Measurements from ENCODE around the gene NT5DC4.
"Not testable (repeated sequence)": the region's sequence is repeated elsewhere in the genome, so short reads cannot be mapped to it uniquely, and the experiment has no call there.

Gene NT5DC4

DNA sequence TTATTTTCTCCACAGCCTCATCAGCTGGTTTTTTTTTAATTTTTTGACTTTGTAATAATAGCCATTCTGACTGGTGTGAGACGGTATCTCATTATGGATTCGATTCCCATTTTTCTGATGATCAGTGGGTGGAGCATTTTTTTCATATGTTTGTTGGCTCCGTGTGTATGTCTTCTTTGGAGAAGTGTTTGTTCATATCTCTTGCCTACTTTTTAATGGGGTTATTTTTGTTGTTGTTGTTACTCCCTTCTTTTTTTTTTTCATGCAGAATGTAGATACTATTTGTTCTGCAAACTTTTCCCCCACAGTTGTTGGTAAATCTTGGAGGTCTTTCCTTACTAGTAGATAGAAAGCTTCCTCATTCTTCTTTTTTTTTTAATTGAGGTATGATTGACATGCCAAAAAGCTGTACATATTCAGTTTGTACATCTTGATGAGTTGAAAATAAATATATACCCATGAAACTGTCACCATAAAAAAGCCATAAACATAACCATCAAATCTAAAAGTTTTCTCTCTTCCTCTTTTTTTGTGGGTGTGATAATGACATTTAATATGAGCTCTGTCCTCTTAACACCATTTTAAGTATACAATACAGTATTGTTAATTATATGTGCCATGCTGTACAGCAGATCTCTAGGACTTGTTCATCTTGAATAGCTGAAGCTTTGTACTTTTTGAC, 21.8 kb upstream of the NT5DC4 start:
- no peak for DNase-seq
- intact Hi-C loops (cut with DNase I): no loop called here

DNA sequence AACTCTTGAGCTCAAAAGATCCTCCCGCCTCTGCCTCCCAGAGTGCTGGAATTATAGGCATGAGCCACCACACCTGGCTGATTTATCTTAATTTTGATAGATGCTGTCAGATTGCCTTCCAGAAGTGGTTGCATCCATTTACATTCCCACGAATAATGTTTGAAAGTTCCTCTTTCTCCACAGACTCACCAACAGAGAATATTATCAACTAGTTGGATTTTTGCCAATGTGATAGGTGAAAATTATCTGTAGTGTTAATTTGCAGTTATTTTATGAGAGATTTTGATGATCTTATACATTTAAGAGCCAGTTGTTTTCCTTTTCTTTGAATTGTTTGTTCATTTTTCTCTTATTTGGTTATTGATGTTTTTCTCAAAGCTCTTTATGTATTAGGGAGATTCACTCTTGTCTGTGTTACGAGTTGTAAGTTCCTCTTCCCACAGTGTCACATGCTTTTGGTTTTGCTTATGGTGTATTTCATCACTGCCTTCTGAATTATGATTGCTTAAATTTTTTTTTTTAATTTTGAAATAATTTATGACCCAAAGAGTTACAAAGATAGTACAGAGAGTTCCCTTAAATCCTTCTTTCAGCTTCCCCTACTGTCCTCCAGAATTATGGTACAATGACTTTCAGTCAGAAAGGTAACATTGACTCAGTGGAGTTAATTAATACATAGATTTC, 20.7 kb upstream of the NT5DC4 start:
- intact Hi-C loops (cut with DNase I): no loop called here
- DNase-seq: no peak

- intact Hi-C loops (cut with DNase I): no loop called here
- peak in 1 of 10 donors; percentile 69 for DNase-seq
Observed at GRCh38 chr2:112701052-112701451, 19.8 kb upstream of the NT5DC4 start.

- DNase-seq: no peak
- intact Hi-C loops (cut with DNase I): no loop called here
Observed at GRCh38 chr2:112703684-112704083, 17.1 kb upstream of the NT5DC4 start.

GRCh38 chr2:112705575-112705974, 15.2 kb upstream of the NT5DC4 start:
- no peak for DNase-seq
- intact Hi-C loops (cut with DNase I): no loop called here

- intact Hi-C loops (cut with DNase I): no loop called here
- no peak for DNase-seq
Observed at GRCh38 chr2:112706170-112706664, 14.6 kb upstream of the NT5DC4 start.

DNA sequence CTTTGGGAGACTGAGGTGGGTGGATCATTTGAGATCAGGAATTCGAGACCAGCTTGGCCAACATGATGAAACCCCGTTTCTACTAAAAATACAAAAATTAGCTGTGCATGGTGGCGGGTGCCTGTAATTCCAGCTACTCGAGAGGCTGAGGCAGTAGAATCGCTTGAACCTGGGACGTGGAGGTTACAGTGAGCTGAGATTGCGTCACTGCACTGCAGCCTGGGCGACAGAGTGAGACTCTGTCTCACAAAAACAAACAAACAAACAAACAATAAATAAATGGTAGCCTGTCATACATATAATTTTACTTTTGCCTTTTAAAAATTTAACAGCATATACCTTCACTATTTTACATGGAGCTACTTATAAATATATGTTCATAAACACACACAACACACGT, 13.9 kb upstream of the NT5DC4 start:
- DNase-seq; intact Hi-C loops (cut with DNase I): not testable (repeated sequence)

DNA sequence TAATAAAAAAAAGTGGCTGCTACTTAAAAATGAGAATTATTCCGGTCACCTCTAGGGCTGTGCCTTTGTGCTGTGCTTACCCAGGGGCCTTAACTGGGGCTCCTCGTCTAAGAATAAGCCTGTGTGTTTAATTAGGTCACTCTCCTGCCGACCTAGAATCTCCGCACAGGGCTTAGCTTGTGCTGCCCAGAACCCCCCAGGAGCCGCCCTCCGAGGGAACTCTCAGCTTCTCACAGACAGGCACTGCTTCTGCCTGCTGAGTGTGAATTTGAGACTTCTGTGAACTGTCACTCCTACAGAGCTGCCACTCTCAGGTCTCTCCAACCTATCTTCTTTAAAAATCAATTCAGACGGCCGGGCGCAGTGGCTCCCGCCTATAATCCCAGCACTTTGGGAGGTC, 11.9 kb upstream of the NT5DC4 start:
- intact Hi-C loops (cut with DNase I): no loop called here
- peak in 2 of 10 donors; percentile 34 to 81 for DNase-seq

DNA sequence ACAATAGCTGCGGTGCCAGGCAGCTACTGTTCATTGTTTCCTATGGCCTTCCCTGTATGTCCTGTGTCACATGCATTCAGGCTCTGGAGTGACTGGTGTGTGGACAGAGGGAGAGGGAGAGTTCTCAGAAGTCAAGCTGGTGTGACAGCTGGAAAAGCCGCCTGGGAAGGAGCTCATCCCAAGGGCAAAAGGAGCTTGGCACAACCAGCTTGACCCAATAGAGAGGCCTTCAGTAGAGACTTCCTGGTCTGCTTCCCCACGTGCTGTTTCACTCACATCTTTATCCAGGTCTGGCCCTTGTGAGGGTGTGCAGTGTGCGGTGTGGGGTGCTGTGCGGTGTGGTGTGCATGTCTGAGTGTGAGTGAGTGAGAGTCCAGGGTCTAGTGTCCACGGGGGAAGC, 11.1 kb upstream of the NT5DC4 start:
- peak in 1 of 10 donors; percentile 55 for DNase-seq
- intact Hi-C loops (cut with DNase I): no loop called here

DNA sequence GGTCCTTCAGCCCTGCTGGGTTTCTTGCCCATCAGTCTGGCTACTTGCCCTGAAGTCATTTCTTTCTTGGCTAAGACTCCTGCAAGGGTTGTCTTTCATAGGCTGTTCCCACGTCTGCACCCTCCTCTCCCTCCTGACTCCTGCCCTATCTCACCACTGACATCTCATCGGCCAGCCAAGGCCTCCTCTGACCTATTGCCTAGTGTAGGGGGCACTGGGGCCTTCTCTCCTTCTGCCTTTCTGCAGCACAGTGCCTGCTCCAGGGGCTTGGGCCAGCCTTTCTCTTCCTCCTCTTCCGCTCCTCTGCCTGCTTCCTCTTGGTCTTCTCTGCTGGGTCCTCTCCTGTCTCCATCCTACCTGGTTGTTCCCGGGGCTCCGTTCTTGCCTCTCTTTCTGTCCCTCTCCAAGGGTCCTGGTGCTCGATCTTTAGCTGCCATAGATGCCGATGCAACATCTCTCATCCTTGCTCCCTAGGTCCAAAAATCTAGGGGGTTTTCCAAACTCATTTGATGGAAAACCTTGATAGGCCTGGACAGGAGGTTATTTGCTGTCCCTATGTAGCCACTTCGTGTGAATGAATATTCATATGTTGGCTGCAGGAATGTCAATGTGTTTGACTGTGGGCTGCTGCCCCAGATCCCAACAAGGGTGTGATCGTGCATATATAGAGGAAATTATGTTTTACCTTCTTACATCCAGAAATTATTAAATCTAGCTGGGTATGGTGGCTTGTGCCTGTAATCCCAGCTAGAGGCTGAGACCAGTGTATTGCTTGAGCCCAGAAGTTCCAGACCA, 9.7 kb upstream of the NT5DC4 start:
- peak in 1 of 10 donors; percentile 29 for DNase-seq
- intact Hi-C loops (cut with DNase I): no loop called here

- DNase-seq: no peak
- intact Hi-C loops (cut with DNase I): no loop called here
Observed at GRCh38 chr2:112712465-112712864, 8.4 kb upstream of the NT5DC4 start.

GRCh38 chr2:112712903-112713584, 7.8 kb upstream of the NT5DC4 start:
- peak in 1 of 10 donors; percentile 83 for DNase-seq
- intact Hi-C loops (cut with DNase I): no loop called here

DNA sequence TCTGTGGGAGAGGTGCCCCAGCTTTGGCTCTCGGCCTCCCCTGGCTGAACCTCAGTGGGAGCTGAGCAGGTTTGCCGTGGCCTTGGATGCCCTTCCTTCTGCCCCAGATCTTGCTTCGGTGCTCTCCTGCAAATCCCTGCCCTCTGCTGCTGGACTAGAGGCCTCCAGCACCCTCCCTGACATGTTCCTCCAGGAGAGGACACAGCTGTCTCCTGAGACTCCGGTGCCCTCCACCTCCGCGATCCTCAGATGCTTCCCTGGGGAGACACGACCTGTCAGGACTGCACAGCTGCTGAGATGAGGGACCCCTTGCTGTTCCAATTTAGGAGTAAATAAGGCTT, 7.3 kb upstream of the NT5DC4 start:
- DNase-seq: no peak

GRCh38 chr2:112713926-112714325, 6.9 kb upstream of the NT5DC4 start:
- DNase-seq: no peak
- intact Hi-C loops (cut with DNase I): no loop called here

More for the DNA sequence above, 7.3 kb upstream of the NT5DC4 start:
- intact Hi-C loops (cut with DNase I): no loop called here

GRCh38 chr2:112714331-112714730, 6.5 kb upstream of the NT5DC4 start:
- intact Hi-C loops (cut with DNase I): no loop called here
- no peak for DNase-seq

DNA sequence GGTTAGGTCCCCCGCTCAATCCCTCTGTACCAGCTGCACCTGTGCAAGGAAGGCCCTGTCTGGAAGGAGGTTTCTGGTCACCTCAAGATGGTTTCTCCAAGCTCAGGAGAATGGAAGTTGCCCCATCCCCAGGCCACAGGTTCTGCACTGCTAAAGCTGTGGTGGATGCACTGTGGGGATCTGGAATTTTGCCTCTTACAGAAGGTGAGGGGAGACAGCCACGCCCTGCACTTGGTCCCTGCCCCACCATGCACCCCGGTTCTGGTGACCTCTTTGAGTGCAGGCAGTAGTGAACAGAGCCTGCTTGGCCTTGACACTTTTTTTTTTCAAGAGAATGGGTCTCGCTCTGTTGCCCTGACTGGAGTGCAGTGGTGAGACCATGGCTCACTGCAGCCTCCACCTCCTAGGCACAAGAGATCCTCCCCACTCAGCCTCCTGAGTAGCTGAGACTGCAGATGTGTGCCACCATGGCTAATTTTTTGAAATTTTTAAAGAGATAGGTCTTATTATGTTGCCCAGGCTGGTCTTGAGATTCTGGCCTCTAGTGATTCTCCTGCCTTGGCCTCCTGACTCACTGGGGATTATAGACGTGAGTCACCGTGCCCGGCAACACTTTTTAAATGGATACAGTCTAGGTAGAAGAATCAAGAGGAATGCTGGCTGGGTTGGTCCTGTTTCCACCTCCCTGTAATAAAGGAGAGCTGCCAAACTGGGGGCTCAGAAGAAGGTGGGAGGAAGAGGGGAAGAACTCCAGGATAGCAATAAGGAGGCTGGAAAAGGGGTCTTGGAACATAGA, 5.8 kb upstream of the NT5DC4 start:
- intact Hi-C loops (cut with DNase I): no loop called here
- DNase-seq: peak in 1 of 10 donors; percentile 36

GRCh38 chr2:112716094-112716493, 4.7 kb upstream of the NT5DC4 start:
- DNase-seq; intact Hi-C loops (cut with DNase I): not testable (repeated sequence)

GRCh38 chr2:112716826-112717352, 3.9 kb upstream of the NT5DC4 start:
- intact Hi-C loops (cut with DNase I); DNase-seq: not testable (repeated sequence)

GRCh38 chr2:112718863-112719370, 1.9 kb upstream of the NT5DC4 start:
- intact Hi-C loops (cut with DNase I): no loop called here
- no peak for DNase-seq

Data from posterior cingulate gyrus (tissue), 11 donors.